ENCODE measurements around the gene ZNF862.
"Not testable (repeated sequence)": the region's sequence is repeated elsewhere in the genome, so short reads cannot be mapped to it uniquely, and the experiment has no call there.

Gene ZNF862

DNA sequence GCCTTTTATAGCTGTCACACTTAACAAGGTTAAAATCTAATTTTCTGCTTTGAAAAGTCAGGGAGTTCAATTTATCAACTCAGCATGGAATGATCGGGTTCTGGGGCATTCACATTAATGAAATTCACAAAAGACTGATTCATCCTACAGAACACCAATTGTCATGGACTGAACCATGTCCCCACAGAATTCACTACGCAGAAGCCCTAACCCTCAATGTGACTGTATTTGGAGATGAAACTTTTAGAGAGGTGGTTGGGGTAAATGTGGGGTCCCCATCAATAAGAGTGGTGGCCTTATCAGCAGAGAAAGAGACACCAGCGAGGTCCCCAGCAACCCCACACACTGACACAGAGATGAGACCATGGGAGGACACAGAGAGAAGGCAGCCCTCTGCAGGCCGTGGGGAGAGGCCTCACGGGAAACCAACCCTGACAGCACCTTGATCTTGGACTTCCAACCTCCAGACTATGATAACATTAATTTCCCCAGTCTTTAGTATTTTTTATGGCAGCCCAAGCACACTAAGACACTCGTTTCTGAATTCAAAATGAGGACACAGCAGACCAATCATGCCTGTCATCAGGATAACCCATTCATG lies 69.7 kb downstream of the ZNF862 start:
- not testable (repeated sequence) for H3K36me3 ChIP-seq (ENCODE audit: control insufficient read depth, insufficient read depth, low read length); H3K4me1 ChIP-seq (ENCODE audit: control insufficient read depth, insufficient read depth, low read length); H3K4me3 ChIP-seq (ENCODE audit: low read depth, low read length); H3K27me3 ChIP-seq (ENCODE audit: control insufficient read depth, insufficient read depth, low read length); H3K9me3 ChIP-seq (ENCODE audit: control insufficient read depth, insufficient read depth, low read length); H3K9ac ChIP-seq (ENCODE audit: low read depth, low read length)

DNA sequence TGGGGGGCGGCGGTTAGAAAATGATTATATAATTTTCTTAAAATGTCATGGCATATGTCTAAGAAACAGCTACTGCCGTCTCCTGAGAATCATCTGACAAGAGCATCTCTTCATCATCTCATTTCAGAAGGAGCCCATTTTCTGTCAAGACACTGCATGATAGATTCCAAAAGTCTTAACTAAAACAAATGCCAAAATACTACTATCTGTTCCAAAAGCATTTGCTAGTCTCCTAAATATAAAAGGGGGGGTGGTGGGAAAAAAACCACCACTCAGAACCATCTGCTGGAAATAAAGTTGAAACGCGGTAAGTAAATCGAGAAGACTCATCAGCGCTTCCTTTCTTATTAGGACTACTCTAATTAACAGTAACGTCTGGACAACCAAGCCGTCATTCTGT lies 72.0 kb downstream of the ZNF862 start:
- H3K4me1 ChIP-seq (ENCODE audit: control insufficient read depth, insufficient read depth, low read length); H3K9ac ChIP-seq (ENCODE audit: low read depth, low read length); H3K27me3 ChIP-seq (ENCODE audit: control insufficient read depth, insufficient read depth, low read length); H3K4me3 ChIP-seq (ENCODE audit: low read depth, low read length); H3K36me3 ChIP-seq (ENCODE audit: control insufficient read depth, insufficient read depth, low read length); H3K9me3 ChIP-seq (ENCODE audit: control insufficient read depth, insufficient read depth, low read length): not testable (repeated sequence)

GRCh38 chr7:149912126-149912525 lies 74.0 kb downstream of the ZNF862 start:
- not testable (repeated sequence) for H3K9ac ChIP-seq (ENCODE audit: low read depth, low read length); H3K4me3 ChIP-seq (ENCODE audit: low read depth, low read length); H3K9me3 ChIP-seq (ENCODE audit: control insufficient read depth, insufficient read depth, low read length); H3K27me3 ChIP-seq (ENCODE audit: control insufficient read depth, insufficient read depth, low read length); H3K4me1 ChIP-seq (ENCODE audit: control insufficient read depth, insufficient read depth, low read length); H3K36me3 ChIP-seq (ENCODE audit: control insufficient read depth, insufficient read depth, low read length)

All from iPS-15b (cell line).